Right hindlimb (tissue), 1 donor: Measurements from ENCODE around the gene ELL3.
"Not testable (repeated sequence)": the region's sequence is repeated elsewhere in the genome, so short reads cannot be mapped to it uniquely, and the experiment has no call there.

Experiments
- DNase-seq: peaks from one replicate; pipeline ENCODE4 v3.0.0-alpha.2; 2018

Gene ELL3

DNA sequence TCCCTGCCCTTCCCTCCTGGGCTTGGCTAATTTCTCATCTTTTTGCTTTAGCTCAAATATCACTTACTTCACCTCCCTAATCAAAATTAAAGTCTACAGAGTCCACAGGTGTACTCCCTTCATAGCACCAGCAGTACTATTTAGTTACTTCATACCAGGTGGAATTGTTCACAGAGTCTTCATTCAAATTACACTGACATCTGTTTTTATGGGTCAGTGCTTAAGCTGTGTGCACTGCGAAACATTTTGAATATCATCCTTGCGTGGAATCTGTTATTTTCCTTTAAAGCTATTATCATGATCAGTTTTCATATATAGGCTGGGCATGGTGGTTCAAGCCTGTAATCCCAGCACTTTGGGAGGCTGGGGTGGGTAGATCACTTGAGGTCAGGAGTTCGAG lies 12.6 kb upstream of the ELL3 start:
- no peak for DNase-seq

DNA sequence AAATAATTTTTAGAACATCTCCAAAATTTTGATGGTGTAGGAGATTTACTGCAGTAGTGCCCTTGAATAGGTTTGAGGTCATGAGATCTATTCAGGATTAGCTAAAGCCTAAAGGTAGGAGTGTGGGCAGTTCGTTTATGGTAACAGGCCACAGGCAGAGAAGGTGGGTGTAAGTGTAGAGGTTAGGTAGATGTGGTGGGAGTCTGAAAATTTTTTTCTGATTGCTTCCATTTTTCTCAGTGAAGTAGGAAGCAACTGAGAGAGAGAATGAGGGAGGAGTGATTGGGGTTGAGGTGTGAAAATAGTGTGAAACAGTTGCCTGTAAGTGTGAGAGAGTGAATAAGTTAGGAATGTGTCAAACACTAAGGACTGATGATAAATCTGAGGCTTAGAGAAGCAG lies 2.2 kb upstream of the ELL3 start:
- no peak for DNase-seq

DNA sequence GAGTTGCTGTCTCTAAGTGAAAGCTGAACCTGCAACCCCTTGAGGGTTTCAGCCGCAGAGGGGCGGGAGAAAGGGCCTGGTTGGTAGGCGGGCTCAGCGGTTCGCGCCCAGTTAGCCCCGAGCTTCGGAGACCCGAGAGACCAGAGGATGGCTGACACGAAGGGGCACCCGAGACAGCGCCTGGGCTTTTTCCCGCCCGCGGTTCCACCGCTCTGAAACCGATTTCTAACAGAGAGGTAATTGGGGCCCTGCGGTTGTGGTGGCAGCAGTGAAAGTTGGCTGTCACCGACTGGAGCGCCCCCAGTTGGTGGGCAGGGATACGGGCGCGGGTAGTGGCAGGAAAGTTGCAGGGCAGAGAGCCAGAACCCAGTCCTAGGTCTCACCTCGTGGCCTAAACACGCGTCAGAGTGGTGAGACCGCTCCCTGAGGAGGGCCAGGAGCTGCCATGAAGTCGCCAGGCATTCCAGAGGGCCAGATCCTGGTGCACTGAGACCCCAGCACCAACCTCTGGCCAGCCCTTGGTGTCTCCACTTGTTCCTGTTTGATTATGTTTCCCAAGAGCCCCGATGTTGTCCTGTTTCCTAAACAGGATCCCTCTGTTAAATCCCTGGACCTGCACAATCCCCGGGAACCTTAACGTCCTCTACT lies 625 bp upstream of the ELL3 start:
- DNase-seq, result peak; percentile 86

DNA sequence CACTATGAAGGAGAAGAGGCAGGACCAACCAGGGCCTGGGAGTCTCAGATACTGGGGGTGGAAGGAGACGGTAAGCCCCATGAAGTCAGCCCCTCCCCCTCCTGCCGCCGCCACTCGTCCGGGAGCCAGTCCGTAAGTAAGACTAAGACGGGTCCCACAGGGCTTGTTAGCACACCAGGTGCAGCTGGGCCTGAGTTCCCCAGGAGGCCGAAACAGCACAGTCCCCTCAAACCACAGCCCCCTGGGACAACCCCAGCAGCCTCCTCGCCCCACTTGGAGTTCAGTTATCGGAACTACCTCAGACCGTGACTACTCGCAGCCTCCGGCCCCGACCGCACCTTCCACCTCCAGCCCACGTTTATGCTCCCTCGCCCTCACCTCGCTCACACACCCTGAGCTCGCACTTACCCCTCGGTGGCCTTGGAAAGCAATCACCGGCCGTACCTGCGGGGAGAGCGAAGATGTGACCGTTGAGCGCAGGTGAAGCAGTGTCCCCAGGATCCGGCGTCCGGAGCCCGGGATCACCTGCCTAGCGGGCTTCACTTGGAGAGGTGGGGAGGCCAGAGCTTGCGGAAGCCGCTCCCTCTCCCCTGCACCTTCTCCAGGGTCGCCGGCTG lies 557 bp downstream of the ELL3 start:
- peak; percentile 39 for DNase-seq

DNA sequence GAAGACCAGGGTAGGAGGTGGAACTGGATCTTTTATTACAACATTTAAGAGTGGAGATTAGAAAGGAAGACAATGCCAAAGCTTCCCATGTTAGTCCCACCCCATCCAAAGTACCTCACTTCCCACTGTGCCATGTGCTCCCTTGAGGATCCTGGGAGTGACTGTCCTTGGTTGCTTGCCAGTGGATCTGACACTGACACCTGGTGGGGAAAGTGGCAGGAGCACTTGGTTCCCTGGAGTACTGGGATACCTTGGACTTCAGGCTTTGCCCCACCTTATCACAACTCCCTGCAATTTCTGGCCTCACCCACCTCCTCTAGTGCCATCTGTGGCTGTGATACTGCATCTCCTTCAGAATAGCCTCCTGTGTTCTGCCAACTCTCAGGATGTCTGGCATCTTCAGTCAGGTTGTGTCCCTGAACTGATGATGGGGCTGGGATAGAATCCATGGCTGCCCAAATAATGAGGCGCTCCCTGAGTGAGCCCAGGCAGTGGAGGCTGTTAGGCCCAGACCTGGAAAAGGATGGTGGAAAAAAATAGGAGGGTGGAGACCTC lies 1.3 kb downstream of the ELL3 start:
- DNase-seq, result peak; percentile 44

DNA sequence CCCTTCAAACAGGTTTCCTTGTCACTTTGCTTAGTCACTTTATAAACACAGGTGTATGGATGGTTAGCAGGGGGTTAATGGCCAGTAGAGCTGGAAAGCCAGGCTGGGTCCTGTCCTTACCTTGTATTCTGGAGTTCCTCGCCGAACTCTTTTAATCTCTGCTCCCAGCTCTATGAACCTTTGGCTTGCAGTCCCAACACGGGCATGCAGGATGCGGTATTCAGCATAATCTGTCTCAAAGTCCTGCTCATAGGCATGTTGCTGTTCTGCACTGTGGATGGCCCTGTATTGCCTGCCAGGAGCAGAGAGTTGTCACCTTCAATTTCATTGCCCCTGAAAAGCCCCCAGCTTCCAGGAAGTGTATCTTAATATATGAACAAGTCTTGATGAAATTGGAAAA lies 2.7 kb downstream of the ELL3 start:
- DNase-seq, result no peak

DNA sequence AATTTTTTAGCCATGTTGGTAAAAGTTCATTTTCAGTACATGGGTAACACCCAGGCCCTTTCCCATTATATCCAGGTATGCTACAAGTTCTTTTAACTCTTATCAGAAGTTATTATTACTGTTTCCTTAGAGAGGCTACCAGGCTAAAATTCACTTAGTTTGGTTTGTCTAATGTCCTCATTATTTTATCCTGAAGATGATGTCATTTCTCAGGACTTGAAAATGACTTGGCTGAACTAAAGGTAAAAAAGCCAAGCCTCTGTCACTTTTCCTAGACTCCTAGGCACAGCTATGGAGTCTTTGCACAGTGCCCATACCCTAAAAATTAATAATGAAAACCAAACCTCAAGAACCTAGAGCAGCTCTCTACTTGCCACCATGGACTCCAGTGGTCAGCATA lies 4.1 kb downstream of the ELL3 start:
- DNase-seq, result no peak

DNA sequence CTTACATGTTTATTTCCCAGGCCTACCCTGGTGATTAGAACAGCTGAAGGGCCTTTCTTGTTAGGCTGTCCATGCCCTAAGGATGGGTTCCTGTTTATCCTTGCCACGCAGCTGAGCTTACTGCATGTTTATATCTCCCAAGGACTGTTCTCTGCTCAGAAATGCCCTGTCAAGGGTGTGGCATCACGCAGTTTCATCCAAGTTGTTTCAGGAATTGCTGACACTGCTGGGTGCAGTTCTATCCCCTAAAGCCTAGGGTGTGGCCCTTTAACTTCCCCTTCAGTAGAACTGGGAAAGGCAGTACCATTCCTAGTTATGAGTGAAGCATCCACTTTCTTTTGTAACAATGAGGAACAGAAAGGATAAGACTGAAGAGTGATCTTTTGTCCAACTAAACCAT lies 5.0 kb downstream of the ELL3 start:
- DNase-seq, result no peak

DNA sequence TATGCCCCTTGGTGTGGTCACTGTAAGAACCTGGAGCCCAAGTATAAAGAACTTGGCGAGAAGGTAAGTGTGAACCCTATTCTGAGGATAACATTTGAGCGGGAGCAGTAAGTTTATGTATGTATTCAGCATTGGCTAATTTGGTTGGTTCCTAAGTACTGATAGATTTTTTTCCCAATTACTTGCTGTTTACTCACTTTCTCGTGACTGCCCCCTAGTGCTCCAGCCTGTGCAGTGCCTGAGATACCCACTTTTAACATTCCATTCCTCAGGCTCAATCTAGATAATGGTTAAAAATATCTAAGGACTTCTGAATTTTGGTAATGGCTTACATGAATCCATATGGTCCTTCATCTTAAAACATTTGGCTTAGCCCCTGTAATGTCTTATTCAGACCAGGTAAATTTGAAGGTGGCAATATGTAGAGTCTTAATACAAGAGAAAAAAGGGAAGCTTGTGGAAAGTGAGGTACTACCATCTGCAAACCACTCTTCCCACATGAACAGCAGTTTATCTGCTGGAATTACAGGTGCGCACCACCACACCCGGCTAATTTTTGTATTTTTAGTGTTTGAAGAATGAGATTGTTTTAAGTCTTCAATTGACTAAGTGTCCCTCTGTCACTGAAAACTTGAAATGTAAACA lies 7.1 kb downstream of the ELL3 start:
- DNase-seq, result peak; percentile 27

DNA sequence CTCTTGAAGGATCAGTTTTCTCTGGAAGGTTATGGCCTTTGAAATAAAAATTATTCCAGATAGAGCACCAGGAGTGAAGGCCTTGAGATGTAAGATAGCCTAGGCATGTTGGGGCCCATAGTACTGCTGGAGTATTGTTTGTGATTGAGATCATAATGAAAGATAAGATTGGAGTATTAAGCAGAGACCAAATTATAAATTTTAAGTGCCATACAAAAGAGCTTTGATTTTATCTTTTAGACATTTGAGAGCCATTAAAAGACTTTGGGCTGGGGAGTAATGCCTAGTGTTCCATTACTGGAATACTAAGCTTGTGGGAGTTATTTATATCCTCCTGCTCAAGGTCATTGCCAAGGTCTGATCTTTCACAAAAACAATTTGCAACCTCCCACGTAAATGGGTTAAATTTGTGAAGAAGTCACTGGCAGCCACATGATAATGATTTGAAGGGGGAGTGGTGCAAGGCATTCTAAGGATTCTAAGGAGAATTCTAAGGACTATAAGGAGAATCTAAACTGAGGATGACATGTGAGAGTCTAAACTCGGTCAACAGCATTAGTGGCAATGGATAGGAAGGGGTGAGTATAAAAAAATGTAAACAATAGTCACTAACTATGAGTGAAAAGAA lies 12.8 kb downstream of the ELL3 start:
- DNase-seq, result no peak

DNA sequence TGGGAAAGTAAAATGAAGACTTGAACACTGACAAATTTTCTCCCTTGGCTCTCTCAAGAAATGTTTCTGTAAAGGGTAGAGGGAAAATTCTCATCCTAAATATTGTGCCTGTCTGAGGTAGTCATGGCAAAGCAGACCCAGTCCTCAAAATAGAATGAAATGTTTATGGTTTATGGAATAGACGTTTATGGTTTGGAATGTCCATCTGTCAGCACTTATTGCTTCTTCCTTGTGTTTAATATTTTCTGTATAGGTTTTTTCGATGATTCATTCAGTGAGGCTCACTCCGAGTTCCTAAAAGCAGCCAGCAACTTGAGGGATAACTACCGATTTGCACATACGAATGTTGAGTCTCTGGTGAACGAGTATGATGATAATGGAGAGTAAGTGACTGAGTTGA lies 13.9 kb downstream of the ELL3 start:
- no peak for DNase-seq

DNA sequence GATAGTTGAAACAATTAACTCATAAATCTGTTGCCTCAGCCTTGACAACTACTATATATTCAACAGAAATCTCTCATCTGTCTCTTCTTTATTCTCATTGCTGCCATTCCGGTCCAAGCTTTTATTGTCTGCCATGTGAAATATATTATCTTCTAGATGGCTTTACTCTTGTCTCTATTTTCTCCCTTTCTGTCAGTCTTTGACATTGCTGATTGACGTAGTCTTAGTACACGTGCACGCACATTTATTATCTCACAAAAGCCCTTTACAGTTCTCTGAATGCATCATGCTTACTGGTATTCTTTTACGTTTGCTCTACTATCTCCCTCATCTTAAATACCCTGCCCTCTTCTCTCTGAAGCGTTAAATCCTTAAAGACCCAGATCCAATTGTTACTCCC lies 24.9 kb downstream of the ELL3 start:
- no peak for DNase-seq

DNA sequence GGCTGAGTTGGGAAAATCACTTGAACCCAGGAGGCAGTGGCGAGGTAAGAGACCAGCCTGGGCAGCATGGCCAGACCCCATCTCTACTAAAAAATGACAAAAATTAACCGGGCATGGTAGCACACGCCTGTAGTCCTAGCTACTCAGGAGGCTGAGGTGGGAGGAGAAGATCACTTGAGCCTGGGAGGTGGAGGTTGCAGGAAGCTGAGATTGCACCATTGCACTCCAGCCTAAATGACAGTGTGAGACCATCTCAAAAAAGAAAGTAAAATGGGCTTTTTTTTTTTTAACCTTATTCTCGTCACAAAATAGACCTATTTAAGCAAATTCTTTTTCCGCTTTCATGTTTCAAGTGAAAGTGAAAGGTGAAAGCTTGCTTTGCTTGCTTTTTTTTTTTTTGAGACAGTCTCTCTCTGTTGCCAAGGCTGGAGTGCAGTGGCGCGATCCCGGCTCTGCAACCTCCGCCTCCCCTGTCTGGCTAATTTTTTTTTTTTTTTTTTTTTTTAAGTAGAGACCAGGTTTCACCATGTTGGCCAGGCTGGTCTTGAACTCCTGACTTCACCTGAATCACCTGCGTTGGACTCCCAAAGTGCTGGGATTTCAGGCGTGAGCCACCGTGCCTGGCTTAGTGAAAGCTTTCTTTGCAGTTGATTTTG lies 26.9 kb downstream of the ELL3 start:
- no peak for DNase-seq

DNA sequence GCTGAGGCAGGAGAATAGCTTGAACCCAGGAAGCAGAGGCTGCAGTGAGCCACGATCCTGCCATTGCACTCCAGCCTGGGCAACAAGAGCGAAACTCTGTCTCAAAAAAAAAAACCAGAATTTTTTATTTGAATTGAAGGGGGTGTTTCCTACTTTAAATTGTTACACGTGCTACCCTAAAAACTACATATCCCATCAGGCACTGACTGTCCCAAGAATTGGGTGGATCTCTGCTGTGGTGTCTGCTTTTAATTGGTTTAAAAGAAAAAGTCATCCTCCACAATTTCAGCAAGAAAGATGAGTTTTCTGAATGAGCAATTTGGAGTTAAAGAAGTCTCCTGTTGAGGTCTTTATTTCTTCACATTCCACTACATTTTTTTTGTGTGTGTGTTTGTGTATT lies 28.4 kb downstream of the ELL3 start:
- no peak for DNase-seq

DNA sequence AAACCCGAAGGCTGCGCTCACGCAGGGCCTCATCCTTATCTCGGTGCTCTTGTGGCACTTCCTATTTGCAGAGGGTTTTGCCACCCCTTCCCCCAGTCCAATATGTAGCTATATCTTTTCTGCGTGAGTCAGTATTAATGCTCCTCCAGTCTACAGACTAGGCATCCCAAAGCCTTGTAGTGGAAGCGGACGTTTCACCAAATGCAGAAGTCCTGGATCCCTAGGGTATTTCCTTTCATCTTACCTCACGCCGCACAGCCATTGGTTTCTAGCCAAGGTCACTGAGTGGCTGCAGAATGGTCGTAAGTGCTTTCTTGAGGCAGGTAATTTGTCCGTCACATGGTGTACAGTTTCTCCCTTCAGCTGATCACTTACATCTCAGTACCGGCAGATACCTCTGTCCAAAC lies 29.9 kb downstream of the ELL3 start:
- DNase-seq, result not testable (repeated sequence)

DNA sequence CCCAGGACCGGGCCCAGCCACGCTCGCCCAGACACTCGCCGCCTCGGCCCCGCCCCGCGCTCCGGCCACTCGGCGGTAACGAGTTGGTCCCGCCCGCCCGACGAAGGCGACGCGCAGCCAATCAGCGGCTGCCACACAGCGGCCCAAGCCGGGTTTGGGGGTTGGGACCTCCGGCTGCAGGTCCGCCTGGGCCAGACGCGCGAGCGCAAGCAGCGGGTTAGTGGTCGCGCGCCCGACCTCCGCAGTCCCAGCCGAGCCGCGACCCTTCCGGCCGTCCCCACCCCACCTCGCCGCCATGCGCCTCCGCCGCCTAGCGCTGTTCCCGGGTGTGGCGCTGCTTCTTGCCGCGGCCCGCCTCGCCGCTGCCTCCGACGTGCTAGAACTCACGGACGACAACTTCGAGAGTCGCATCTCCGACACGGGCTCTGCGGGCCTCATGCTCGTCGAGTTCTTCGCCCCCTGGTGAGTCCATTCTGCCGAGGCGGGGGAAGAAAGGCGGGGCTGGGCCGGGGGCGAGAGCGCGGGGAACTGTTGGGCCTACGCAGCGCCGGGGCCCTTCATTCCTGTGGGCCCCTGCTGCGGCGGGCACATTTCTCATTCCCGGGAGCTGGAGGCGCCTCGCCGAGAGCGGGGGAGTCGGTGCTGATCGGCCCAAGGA lies 30.4 kb downstream of the ELL3 start, which contains the start of gene PDIA3:
Gene PDIA3 (plus strand): TSS at position 194 of the 658 bp plus-strand sequence. CDS start 102 bp downstream, at position 296.
- peak; percentile 97 for DNase-seq

DNA sequence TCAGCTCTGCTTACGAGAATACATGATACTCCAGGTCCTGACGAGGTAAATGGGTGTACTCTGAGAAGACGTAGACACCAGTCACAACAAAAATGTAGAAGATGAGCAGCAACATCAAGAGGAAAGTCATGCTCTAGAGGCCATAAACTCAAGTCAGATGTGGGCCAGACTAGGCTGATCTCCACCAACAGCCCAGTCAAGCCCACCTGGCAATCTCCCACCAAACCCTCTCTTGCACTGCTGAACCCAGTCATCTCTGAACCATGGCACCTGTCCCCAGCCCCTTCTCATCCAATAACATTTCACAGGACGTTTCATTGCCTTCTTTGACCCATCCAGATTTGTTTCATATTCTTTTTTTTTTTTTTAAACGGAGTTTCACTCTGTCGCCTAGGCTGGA lies 41.4 kb downstream of the ELL3 start:
- DNase-seq, result no peak

DNA sequence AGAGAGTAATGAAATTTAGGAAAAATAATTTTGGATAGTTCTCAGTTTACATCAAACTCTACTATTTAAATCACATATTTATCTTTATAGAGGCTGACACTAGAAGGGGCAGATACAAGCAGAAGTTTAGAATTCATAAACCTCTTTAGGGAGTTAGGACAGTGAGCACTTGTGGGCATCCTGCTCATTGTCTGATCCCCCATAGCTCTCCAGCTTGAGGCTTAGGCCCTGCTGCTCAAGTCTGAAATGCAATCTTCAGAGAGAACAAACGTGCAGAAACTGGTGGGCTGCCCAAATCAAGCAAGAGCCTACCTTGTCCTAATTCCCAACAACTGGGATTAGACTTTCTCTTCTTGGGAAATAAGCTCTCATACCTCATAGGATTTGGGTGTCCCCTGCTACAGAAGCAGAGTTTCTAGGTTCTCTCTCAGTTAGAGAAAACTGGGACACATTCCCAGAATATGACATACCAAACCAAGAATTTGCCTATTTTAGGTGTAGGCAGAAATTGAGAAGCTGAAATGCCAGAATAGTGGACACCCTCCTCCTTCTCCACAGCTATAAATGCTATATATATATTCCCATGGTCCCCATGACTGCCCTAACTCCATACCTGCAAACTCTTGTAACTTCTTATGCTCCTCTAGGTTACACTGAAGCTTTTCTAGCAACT lies 48.6 kb downstream of the ELL3 start:
- DNase-seq, result not testable (repeated sequence)

DNA sequence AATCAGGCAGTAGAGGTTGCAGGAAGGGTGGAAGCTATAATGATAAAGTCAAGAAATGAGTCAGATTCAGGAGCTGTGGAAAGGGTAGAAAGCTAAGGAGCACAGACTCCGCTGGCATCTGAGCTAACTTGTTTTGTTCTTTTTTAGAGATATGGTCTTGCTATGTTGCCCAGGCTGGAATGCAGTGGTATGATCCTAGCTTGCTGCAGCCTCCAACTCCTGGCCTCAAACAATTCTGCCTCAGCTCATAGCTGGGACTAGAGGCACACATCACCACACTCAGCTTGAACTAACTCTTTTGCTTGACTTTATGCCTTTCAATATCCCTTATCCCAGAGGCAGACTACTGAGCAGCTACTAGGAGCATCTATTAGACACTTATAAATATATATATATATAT lies 50.5 kb downstream of the ELL3 start:
- not testable (repeated sequence) for DNase-seq

DNA sequence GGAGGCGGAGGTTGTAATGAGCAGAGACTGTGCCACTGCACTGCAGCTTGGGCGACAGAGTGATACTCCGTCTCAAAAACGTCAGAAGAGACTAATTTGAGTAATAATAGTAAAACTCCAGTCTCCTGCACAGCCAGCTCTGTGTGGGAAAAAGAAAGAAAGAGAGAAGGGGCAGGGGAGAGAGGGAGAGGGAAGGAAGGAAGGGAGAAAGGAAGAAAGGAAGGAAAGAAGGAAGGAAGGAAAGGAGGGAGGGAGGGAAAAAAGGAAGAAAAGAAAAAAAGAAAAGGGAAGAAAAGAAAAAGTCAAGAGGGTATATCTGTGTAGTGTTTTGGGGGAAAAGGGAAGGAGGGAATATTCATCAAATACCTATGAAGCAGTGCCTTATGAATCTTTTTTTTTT lies 53.6 kb downstream of the ELL3 start:
- no peak for DNase-seq
